DND-41 (cell line): Measurements from ENCODE around the gene ZNF805.

Experiments used
- ATAC-seq: fragments of 200-7000 bp; cut with Tn5 transposase; 3 replicates; pipeline ENCODE4 v1.9.1; 2021; ENCODE audit warnings: low read depth; ENCODE audit not compliant: insufficient read depth
- DNase-seq: peaks from one replicate; pipeline ENCODE4 v3.0.0-alpha.2; 2020
- H2AFZ ChIP-seq: 2 replicates; pipeline ENCODE4 v1.6.0; 2012; ENCODE audit warnings: low read depth, low read length
- H3K27ac ChIP-seq: 2 replicates; pipeline ENCODE4 v1.5.1; 2012; ENCODE audit warnings: low read length, inconsistent platforms
- H3K27me3 ChIP-seq: fragments of 200-600 bp; sonication (generic); 2 replicates; pipeline ENCODE4 v1.6.0; 2012; ENCODE audit warnings: low read length, mild to moderate bottlenecking, inconsistent platforms; ENCODE audit not compliant: insufficient read depth, poor library complexity
- H3K36me3 ChIP-seq: 2 replicates; pipeline ENCODE4 v1.5.1; 2012; ENCODE audit warnings: low read length, inconsistent platforms; ENCODE audit not compliant: insufficient read depth
- H3K4me1 ChIP-seq: 2 replicates; pipeline ENCODE4 v1.5.1; 2012; ENCODE audit warnings: mild to moderate bottlenecking, low read length; ENCODE audit not compliant: insufficient read depth
- H3K4me2 ChIP-seq: 2 replicates; pipeline ENCODE4 v1.6.0; 2012; ENCODE audit warnings: mild to moderate bottlenecking, moderate library complexity, low read length, inconsistent platforms; ENCODE audit not compliant: insufficient read depth
- H3K4me3 ChIP-seq, 2 experiments: fragments of 200-600 bp in 1 of 2; shearing (Covaris generic) in 1 of 2; 2 replicates each; pipeline ENCODE4 v1.5.1; 2012 to 2016; ENCODE audit warnings: inconsistent platforms in 2 of 2, low read length in 2 of 2, mild to moderate bottlenecking in 2 of 2, low read depth in 1 of 2, moderate library complexity in 1 of 2
- H3K79me2 ChIP-seq: 2 replicates; pipeline ENCODE4 v1.6.0; 2012; ENCODE audit warnings: low read length, inconsistent platforms; ENCODE audit not compliant: insufficient read depth
- H3K9ac ChIP-seq: 2 replicates; pipeline ENCODE4 v1.6.0; 2012; ENCODE audit warnings: low read depth, mild to moderate bottlenecking, inconsistent platforms, low read length, moderate library complexity
- H3K9me3 ChIP-seq: 2 replicates; pipeline ENCODE4 v1.5.1; 2012; ENCODE audit warnings: low read length, moderate library complexity, mild to moderate bottlenecking, inconsistent platforms; ENCODE audit not compliant: insufficient read depth, severe bottlenecking
- H4K20me1 ChIP-seq: 2 replicates; pipeline ENCODE4 v1.6.0; 2012; ENCODE audit warnings: low read length; ENCODE audit not compliant: insufficient read depth
- EZH2 ChIP-seq: IDR thresholded peaks from 3 replicates; pipeline ENCODE4 v1.6.1; 2012; ENCODE audit warnings: borderline replicate concordance, low read depth, mild to moderate bottlenecking, moderate library complexity, low read length, inconsistent platforms; ENCODE audit not compliant: severe bottlenecking
- TF ChIP-seq, protein P1 (sequence below): IDR thresholded peaks from 2 replicates; pipeline ENCODE4 v1.5.1; 2012; ENCODE audit warnings: borderline replicate concordance, low read length, moderate library complexity, mild to moderate bottlenecking; ENCODE audit not compliant: poor library complexity, severe bottlenecking; ENCODE audit errors: extremely low read depth

Gene ZNF805

DNA sequence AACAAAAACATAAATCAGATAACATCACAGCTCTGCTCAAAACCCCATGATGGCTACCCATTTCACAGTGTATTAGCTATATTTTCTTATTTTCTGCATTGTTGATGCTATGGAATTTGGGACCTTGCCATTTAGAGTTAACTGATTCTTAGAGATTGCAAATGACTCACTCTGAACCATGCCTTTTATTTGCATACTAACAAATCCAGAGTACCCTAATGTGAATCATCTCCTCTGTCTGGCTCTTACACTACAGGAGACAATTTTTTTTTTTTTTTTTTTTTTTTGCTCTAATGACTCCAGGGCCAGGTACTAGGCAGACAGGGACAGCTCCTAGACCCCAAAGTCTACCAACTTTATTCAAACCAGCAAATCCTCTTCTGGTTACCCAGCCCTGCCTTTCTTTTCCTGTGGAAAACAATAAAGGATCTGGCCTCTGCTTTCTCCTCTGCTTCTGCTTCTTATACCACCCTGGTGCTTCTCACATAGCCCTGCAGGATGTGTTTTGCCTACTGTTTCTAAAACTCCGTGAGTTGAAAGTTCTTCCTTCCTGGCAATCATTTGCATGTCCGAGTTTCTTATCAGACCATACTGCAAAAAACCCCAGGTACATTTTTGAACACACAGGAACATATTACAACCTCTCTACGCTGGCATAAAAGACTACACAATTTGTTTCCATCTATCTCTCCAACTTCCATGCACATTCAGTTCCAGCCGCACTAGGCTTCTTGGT lies 29.3 kb downstream of the ZNF805 start:
- H3K9me3 ChIP-seq: no peaks in the 10 kb centered on the region
- no peak overlapping the region for H3K27ac ChIP-seq
- no peaks in the 10 kb centered on the region for H3K4me1 ChIP-seq
- H3K79me2 ChIP-seq: no peaks in the 10 kb centered on the region
- no peaks in the 10 kb centered on the region for H3K27me3 ChIP-seq
- H3K9ac ChIP-seq: no peak overlapping the region
- no peak overlapping the region for H3K4me2 ChIP-seq
- no peak overlapping the region for H2AFZ ChIP-seq
- no peak for ATAC-seq
- H4K20me1 ChIP-seq: no peaks in the 10 kb centered on the region
- TF ChIP-seq, protein P1, sequence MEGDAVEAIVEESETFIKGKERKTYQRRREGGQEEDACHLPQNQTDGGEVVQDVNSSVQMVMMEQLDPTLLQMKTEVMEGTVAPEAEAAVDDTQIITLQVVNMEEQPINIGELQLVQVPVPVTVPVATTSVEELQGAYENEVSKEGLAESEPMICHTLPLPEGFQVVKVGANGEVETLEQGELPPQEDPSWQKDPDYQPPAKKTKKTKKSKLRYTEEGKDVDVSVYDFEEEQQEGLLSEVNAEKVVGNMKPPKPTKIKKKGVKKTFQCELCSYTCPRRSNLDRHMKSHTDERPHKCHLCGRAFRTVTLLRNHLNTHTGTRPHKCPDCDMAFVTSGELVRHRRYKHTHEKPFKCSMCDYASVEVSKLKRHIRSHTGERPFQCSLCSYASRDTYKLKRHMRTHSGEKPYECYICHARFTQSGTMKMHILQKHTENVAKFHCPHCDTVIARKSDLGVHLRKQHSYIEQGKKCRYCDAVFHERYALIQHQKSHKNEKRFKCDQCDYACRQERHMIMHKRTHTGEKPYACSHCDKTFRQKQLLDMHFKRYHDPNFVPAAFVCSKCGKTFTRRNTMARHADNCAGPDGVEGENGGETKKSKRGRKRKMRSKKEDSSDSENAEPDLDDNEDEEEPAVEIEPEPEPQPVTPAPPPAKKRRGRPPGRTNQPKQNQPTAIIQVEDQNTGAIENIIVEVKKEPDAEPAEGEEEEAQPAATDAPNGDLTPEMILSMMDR: no peak
- no peak for TF ChIP-seq EZH2
- no peak for DNase-seq
- no peak overlapping the region for H3K4me3 ChIP-seq
- peaks cover 14% of the 10 kb centered on the region; the same call in 1 of the 2 replicates for H3K36me3 ChIP-seq

DNA sequence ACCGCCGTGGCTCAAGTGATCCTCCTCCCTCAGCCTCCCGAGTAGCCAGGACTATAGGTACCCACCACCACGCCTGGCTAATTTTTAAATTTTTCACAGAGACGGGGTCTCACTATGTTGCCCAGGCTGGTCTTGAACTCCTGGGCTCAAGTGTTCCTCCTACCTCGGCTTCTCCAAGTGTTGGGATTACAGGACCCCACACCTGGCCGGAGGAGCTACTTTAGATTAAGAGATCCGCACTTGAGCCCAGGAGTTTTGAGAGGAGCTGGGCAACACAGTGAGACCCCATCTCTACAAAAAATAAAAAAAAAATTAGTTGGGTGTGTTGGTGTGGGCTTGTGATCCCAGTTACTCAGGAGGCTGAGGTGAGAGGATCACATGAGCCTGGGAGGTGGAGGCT lies 30.8 kb downstream of the ZNF805 start:
- TF ChIP-seq EZH2: no peak
- TF ChIP-seq, protein P1: no peak

DNA sequence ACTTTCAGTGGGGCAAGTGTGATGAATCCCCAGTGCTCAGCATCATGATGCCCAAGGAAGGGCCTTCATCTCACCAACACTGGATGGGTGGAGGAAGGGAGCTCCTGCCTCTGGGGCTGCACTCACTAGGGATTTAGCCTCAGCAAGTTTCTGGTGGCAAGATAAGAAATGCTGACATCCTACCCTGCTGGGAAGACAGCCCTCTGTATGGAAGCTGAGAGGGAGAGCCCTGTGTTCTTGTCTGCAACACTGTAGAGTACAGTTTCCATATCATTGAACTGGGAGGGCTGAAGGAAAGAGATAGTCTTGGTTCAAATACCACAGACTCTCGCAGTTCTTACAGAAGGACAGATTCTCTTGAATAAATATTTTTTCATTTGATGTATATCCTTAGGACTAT lies 32.6 kb downstream of the ZNF805 start:
- TF ChIP-seq, protein P1: no peak
- no peak for TF ChIP-seq EZH2
- H3K4me3 ChIP-seq: no peak overlapping the region
- no peaks in the 10 kb centered on the region for H4K20me1 ChIP-seq
- peaks cover 4% of the 10 kb centered on the region for H3K79me2 ChIP-seq
- H3K36me3 ChIP-seq: peaks cover 25% of the 10 kb centered on the region; the same call in 1 of the 2 replicates
- H3K9ac ChIP-seq: no peak overlapping the region
- H3K4me1 ChIP-seq: peaks cover under 1% of the 10 kb centered on the region
- no peak overlapping the region for H3K27ac ChIP-seq
- no peak overlapping the region for H3K4me2 ChIP-seq
- no peaks in the 10 kb centered on the region for H3K9me3 ChIP-seq
- ATAC-seq (no peak), DNase-seq (no peak)
- H2AFZ ChIP-seq: no peak overlapping the region
- no peaks in the 10 kb centered on the region for H3K27me3 ChIP-seq

More for the DNA sequence above, 30.8 kb downstream of the ZNF805 start:
- H3K79me2 ChIP-seq: no peaks in the 10 kb centered on the region
- H3K4me3 ChIP-seq: no peak overlapping the region
- H3K27ac ChIP-seq: no peak overlapping the region
- H4K20me1 ChIP-seq: no peaks in the 10 kb centered on the region
- H2AFZ ChIP-seq: no peak overlapping the region
- H3K27me3 ChIP-seq: no peaks in the 10 kb centered on the region
- DNase-seq (no peak), ATAC-seq (no peak)
- H3K9ac ChIP-seq: no peak overlapping the region
- H3K9me3 ChIP-seq: no peaks in the 10 kb centered on the region
- H3K4me1 ChIP-seq: no peaks in the 10 kb centered on the region
- H3K36me3 ChIP-seq: peaks cover 23% of the 10 kb centered on the region; the same call in 1 of the 2 replicates
- no peak overlapping the region for H3K4me2 ChIP-seq
